ENCODE data around the gene LRRC58. TPM values are rescaled to one million over a fixed set of nuclear protein-coding genes. Genes with fewer than 3 reads are reported as not detected.
"Not testable (repeated sequence)": the region's sequence is repeated elsewhere in the genome, so short reads cannot be mapped to it uniquely, and the experiment has no call there.

Gene LRRC58
- total RNA-seq, 2 donors from 2014 or later = 16.6 to 17.0 TPM

DNA sequence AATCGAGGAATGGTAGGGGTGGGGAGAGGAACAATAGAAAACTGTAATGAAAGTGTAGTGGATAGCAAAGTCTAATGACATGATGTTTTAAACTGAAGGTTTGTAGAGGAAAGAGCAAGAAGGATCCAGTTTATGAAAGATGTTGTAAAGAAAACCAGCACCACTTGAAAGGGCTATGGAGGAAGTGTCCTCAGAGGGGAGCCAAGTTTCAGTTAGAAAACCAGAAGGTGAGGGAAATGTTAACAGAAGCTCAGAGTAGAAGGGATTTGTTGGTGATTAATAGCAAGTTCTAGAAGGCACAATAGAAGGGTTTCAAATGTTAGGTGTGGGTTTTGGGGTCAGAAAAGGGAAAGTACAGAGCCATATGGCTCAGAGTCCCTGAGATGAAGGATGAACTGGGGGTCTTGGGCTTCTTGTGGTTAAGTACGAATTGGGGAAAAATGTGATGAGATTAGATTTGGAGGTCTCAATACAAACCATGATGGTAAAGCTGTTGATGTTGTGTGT lies 33.8 kb upstream of the LRRC58 start:
- TF ChIP-seq, protein P1, sequence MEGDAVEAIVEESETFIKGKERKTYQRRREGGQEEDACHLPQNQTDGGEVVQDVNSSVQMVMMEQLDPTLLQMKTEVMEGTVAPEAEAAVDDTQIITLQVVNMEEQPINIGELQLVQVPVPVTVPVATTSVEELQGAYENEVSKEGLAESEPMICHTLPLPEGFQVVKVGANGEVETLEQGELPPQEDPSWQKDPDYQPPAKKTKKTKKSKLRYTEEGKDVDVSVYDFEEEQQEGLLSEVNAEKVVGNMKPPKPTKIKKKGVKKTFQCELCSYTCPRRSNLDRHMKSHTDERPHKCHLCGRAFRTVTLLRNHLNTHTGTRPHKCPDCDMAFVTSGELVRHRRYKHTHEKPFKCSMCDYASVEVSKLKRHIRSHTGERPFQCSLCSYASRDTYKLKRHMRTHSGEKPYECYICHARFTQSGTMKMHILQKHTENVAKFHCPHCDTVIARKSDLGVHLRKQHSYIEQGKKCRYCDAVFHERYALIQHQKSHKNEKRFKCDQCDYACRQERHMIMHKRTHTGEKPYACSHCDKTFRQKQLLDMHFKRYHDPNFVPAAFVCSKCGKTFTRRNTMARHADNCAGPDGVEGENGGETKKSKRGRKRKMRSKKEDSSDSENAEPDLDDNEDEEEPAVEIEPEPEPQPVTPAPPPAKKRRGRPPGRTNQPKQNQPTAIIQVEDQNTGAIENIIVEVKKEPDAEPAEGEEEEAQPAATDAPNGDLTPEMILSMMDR (IDR thresholded peaks at IDR 0.05) = no peak
- H3K4me3 ChIP-seq = no peak overlapping the region
- no peak overlapping the region for H3K9ac ChIP-seq (ENCODE audit: low read depth in 2 of 2, low read length in 2 of 2)
- intact Hi-C loops (cut with DNase I) = no loop called here
- H3K27ac ChIP-seq = no peak overlapping the region
- DNase-seq = no peak
- no peaks in the 10 kb centered on the region for H3K27me3 ChIP-seq
- no peaks in the 10 kb centered on the region for H3K4me1 ChIP-seq
- no peaks in the 10 kb centered on the region for H3K9me3 ChIP-seq
- H3K36me3 ChIP-seq = no peaks in the 10 kb centered on the region

DNA sequence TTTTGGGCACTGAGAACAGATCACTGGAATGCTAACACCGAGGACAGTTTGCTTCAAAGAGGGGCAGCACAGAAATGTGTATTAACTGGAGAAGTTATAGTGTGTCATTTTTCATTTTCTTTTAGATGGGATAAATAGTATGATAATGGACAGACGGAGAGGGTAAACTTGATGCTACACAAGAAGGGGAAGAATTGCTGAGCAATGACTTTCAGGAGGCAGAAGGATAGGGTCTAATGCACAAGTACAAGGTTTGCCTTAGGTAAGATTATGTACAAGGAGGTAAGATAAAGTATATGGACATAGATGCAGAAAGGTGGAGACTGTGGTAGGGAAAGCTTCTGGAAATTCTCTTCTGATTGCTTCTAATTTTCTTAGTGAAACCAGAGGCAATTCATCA lies 32.3 kb upstream of the LRRC58 start:
- DNase-seq = no peak
- Histone ChIP-seq H3K9me3 (no peaks in the 10 kb centered on the region), H3K9ac (ENCODE audit: low read depth in 2 of 2, low read length in 2 of 2) (no peak overlapping the region), H3K27me3 (no peaks in the 10 kb centered on the region), H3K27ac (no peak overlapping the region), H3K36me3 (no peaks in the 10 kb centered on the region), H3K4me1 (no peaks in the 10 kb centered on the region), H3K4me3 (no peak overlapping the region)
- intact Hi-C loops (cut with DNase I) = no loop called here
- TF ChIP-seq, protein P1 (IDR thresholded peaks at IDR 0.05) = no peak

DNA sequence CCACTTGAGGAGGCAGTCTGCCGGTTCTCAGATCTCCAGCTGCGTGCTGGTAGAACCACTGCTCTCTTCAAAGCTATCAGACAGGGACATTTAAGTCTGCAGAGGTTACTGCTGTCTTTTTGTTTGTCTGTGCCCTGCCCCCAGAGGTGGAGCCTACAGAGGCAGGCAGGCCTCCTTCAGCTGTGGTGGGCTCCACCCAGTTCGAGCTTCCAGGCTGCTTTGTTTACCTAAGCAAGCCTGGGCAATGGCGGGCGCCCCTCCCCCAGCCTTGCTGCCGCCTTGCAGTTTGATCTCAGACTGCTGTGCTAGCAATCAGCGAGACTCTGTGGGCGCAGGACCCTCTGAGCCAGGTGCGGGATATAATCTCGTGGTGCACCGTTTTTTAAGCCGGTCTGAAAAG lies 28.8 kb upstream of the LRRC58 start:
- H3K9me3 ChIP-seq; H3K4me3 ChIP-seq; H3K27ac ChIP-seq; H3K27me3 ChIP-seq; H3K4me1 ChIP-seq; intact Hi-C loops (cut with DNase I); H3K9ac ChIP-seq (ENCODE audit: low read depth in 2 of 2, low read length in 2 of 2); H3K36me3 ChIP-seq; DNase-seq: not testable (repeated sequence)

DNA sequence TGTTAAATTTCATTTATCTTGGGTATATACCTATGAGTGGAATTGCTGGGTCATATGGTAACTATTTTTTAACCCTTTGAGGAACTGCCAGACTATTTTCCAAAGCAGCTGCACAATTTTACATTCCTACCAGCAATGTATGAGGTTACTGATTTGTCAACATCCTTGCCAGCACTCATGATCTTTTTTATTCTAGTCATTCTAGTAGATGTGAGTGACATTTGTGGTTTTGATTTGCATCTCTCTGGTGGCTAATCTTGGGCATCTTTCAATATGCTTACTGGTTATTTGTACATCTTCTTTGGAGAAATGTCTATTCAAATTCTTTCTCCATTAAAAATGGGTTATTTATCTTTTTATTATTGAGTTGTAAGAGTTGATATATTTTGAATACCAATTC lies 21.3 kb upstream of the LRRC58 start:
- Histone ChIP-seq H3K9ac (ENCODE audit: low read depth in 2 of 2, low read length in 2 of 2) (no peak overlapping the region), H3K4me1 (no peaks in the 10 kb centered on the region), H3K4me3 (no peak overlapping the region), H3K27ac (no peak overlapping the region), H3K27me3 (no peaks in the 10 kb centered on the region), H3K36me3 (no peaks in the 10 kb centered on the region), H3K9me3 (no peaks in the 10 kb centered on the region)
- TF ChIP-seq, protein P1 (IDR thresholded peaks at IDR 0.05) = no peak
- intact Hi-C loops (cut with DNase I) = no loop called here
- DNase-seq = no peak

DNA sequence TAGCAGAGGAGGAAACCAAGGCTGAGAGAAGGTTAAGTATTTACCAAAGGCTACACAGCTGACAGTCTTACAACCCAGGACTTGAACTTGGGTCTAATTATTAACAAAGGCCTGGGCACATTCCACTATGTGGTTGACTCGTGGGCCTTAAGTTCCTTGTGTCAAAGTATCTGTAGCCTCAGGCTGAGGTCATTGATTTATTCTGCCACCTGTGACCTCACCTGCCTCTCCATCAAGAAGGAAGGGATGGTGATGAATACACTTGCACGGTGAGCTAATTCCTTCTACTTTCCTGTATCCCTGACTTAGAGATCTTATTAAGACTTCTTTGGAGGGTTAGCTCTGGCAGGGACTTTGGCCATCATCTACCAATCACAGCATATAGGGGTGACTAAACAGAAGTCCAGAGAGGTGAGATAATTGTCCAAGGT lies 19.9 kb upstream of the LRRC58 start:
- TF ChIP-seq, protein P1 (IDR thresholded peaks at IDR 0.05) = no peak
- H3K9ac ChIP-seq (ENCODE audit: low read depth in 2 of 2, low read length in 2 of 2) = no peak overlapping the region
- DNase-seq = no peak
- H3K9me3 ChIP-seq = no peaks in the 10 kb centered on the region
- H3K27ac ChIP-seq = no peak overlapping the region
- intact Hi-C loops (cut with DNase I) = no loop called here
- H3K36me3 ChIP-seq = no peaks in the 10 kb centered on the region
- H3K27me3 ChIP-seq = no peaks in the 10 kb centered on the region
- no peaks in the 10 kb centered on the region for H3K4me1 ChIP-seq
- H3K4me3 ChIP-seq = no peak overlapping the region

DNA sequence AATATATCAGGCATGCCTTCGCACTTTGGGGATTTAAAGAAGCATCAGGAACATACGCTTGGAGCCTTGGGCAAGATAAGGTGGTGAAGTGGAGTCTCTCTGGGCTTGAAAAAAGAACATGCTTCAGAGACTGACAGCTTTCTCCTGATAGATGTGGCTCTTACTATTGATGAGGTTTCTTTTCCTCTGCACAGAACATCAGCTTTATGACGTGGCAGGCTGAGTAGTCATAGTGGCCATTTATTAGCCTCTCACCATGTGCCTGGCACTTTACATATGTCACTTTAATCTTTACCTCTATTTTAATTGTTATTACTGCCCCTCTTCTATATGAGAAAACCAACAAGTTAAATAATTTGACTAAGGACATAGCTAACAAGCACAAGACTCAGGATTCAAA lies 19.0 kb upstream of the LRRC58 start:
- H3K36me3 ChIP-seq = no peaks in the 10 kb centered on the region
- no peak overlapping the region for H3K4me3 ChIP-seq
- TF ChIP-seq, protein P1 (IDR thresholded peaks at IDR 0.05) = no peak
- H3K27ac ChIP-seq = no peak overlapping the region
- no peak overlapping the region for H3K9ac ChIP-seq (ENCODE audit: low read depth in 2 of 2, low read length in 2 of 2)
- intact Hi-C loops (cut with DNase I) = no loop called here
- no peaks in the 10 kb centered on the region for H3K27me3 ChIP-seq
- H3K4me1 ChIP-seq = no peaks in the 10 kb centered on the region
- H3K9me3 ChIP-seq = no peaks in the 10 kb centered on the region
- DNase-seq = no peak
